GM18499 (cell line): ENCODE results near the gene RAB34.

Experiments used
- ATAC-seq: cut with Tn5 transposase; IDR thresholded peaks from one replicate; pipeline ENCODE4 v1.9.1; 2021; ENCODE audit warnings: moderate number of reproducible peaks; ENCODE audit not compliant: insufficient read depth, unreplicated experiment

RAB34 gene

GRCh38 chr17:28717578-28718332, at the start of gene RAB34:
Gene RAB34, minus strand, starts transcription at chr17:28717868. Its CDS starts 602 bp downstream, at chr17:28717266.
- ATAC-seq, result no peak

- ATAC-seq, result no peak
Measured at GRCh38 chr17:28765038-28765437, 47.4 kb upstream of the RAB34 start.

GRCh38 chr17:28763804-28764266, 46.2 kb upstream of the RAB34 start:
- no peak for ATAC-seq

GRCh38 chr17:28763137-28763799, 45.6 kb upstream of the RAB34 start:
- ATAC-seq, result no peak

GRCh38 chr17:28760601-28761562, 43.2 kb upstream of the RAB34 start:
- no peak for ATAC-seq

GRCh38 chr17:28759256-28759865, 41.7 kb upstream of the RAB34 start:
- ATAC-seq, result no peak

- no peak for ATAC-seq
Measured at GRCh38 chr17:28758411-28759121, 40.9 kb upstream of the RAB34 start.

GRCh38 chr17:28756049-28756804, 38.6 kb upstream of the RAB34 start:
- ATAC-seq, result no peak

- no peak for ATAC-seq
Measured at GRCh38 chr17:28755486-28755885, 37.8 kb upstream of the RAB34 start.

- no peak for ATAC-seq
Measured at GRCh38 chr17:28751600-28752366, 34.1 kb upstream of the RAB34 start.

GRCh38 chr17:28750178-28751047, 32.7 kb upstream of the RAB34 start:
- no peak for ATAC-seq

GRCh38 chr17:28749516-28750177, 32.0 kb upstream of the RAB34 start:
- ATAC-seq, result no peak

GRCh38 chr17:28748852-28749515, 31.3 kb upstream of the RAB34 start:
- ATAC-seq, result no peak

- no peak for ATAC-seq
Measured at GRCh38 chr17:28747801-28748750, 30.4 kb upstream of the RAB34 start.

GRCh38 chr17:28747051-28747691, 29.5 kb upstream of the RAB34 start:
- ATAC-seq, result no peak
